Fibroblast of villous mesenchyme (primary cell): ENCODE measurements around the gene STIM2. TPM values are rescaled to one million over a fixed set of nuclear protein-coding genes. Genes with fewer than 3 reads are reported as not detected.
"Not testable (repeated sequence)": the region's sequence is repeated elsewhere in the genome, so short reads cannot be mapped to it uniquely, and the experiment has no call there.

ENCODE experiments used
- DNase-seq: peaks from one replicate; pipeline ENCODE4 v3.0.0-alpha.2; 2010; ENCODE audit warnings: low read depth
- H3K4me3 ChIP-seq: 2 replicates; pipeline ENCODE4 v1.5.1; 2011; ENCODE audit warnings: low read depth, mild to moderate bottlenecking, low read length
- total RNA-seq: library from RNA; depleted of rRNA; stranded (reverse); fragments of >200 nt; gene quantifications from 2 replicates; pipeline ENCODE4 v1.2.3, GENCODE V29; 2012
- TF ChIP-seq, protein P1 (sequence below): IDR thresholded peaks from 2 replicates; pipeline ENCODE4 v1.5.1; 2012; ENCODE audit warnings: low read depth, mild to moderate bottlenecking, low read length; ENCODE audit not compliant: insufficient read depth

STIM2 gene
- total RNA-seq, 1 donor, result 21.6 TPM

DNA sequence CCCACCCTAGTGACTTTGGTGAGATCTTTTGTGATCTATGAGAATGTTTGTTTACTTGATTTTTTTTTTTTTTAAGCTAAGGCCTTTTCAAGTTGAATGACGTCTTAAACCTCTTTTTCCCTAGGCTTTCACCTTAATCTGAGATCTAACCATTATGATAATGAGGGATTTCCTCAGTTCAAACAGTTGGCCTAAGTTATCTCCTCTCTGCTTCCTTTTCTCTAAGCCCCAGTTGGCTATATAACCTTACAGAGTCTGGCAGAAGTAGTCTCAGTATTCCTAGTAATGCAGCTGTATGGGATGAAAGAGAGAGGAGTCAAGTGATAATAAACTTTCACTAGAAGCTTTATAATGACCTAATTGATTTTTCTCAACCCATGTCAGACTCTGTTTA, 99.0 kb downstream of the STIM2 start:
- TF ChIP-seq, protein P1, sequence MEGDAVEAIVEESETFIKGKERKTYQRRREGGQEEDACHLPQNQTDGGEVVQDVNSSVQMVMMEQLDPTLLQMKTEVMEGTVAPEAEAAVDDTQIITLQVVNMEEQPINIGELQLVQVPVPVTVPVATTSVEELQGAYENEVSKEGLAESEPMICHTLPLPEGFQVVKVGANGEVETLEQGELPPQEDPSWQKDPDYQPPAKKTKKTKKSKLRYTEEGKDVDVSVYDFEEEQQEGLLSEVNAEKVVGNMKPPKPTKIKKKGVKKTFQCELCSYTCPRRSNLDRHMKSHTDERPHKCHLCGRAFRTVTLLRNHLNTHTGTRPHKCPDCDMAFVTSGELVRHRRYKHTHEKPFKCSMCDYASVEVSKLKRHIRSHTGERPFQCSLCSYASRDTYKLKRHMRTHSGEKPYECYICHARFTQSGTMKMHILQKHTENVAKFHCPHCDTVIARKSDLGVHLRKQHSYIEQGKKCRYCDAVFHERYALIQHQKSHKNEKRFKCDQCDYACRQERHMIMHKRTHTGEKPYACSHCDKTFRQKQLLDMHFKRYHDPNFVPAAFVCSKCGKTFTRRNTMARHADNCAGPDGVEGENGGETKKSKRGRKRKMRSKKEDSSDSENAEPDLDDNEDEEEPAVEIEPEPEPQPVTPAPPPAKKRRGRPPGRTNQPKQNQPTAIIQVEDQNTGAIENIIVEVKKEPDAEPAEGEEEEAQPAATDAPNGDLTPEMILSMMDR, result no peak
- H3K4me3 ChIP-seq, result no peak overlapping the region
- no peak for DNase-seq

DNA sequence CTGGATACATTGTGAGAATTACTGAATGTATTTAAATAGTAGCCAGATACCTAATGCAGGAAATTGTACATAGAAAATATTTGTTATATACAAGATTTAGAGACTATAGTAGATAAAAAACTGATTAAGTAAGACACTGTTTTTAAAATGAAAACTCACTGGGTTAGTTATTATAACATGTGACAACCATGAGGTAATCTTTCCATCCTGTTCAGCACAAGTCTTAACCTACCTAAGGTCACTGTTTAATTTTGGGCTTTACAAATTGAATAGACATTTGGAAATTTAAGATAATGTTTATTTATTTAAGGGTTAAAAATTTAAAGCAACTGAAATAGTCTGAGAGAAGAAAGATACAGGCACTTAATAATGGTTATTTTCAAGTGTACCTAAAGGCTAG, 102.1 kb downstream of the STIM2 start:
- TF ChIP-seq, protein P1, result no peak
- H3K4me3 ChIP-seq, result no peak overlapping the region
- DNase-seq, result no peak

DNA sequence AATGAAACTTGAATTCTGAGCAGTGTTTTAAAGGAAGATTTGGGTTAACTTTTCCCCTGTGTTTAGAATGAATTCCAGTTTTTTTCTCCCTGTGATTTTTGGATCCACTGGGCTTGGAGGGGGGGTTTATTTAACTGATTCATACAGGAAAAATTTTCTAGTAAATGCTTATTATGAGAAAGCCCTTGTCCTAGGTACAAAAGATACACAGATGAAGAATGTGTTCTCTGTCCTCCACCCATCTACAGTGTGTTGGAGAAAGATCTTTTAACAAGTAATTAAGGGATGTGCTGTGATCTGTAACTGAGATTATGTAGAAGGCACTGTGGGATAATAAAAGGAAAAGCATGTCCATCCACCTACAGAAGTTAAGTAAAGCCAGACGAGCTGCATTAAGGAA, 103.9 kb downstream of the STIM2 start:
- DNase-seq, result no peak
- H3K4me3 ChIP-seq, result no peak overlapping the region
- TF ChIP-seq, protein P1, result no peak

DNA sequence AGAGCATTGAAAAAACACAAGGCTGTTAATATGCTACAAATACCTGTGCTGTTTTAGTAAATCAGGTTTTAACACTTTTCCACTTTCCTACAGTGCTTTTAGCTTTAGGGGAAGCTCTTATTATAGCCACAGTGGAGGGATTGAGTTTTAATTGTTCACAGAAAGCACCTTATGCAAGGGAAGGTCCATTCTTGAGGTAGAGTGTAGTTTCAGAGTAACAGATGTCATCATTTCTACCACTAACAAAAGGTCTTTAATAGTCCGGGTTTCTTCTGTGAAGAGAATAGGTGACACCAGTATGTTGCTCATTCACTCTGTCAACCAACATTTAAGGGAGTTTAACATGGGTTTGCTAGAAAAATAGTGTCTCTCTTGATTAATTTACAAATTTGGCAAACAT, 104.4 kb downstream of the STIM2 start:
- H3K4me3 ChIP-seq, result no peak overlapping the region
- TF ChIP-seq, protein P1, result no peak
- no peak for DNase-seq

DNA sequence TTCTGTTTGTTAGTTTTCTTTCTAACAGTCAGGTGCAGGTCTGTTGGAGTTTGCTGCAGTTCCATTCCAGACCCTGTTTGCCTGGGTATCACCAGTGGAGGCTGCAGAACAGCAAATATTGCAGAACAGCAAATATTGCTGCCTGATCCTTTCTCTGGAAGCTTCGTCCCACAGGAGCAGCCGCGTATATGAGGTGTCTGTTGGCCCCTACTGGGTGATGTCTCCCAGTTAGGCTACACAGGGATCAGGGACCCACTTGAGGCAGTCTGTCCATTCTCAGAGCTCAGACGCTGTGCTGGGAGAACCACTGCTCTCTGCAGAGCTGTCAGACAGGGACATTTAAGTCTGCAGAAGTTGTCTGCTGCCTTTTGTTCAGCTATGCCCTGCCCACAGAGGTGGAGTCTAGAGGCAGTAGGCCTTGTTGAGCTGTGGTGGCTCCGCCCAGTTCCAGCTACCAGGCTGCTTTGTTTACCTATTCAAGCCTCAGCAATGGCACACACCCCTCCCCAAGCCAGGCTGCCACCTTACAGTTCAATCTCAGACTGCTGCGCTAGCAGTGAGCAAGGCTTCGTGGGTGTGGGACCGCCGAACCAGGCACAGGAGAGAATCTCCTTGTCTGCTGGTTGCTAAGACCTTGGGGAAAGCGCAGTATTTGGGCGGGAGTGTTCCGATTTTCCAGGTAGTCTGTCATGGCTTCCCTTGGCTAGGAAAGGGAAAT, 115.0 kb downstream of the STIM2 start:
- H3K4me3 ChIP-seq, DNase-seq: not testable (repeated sequence)

DNA sequence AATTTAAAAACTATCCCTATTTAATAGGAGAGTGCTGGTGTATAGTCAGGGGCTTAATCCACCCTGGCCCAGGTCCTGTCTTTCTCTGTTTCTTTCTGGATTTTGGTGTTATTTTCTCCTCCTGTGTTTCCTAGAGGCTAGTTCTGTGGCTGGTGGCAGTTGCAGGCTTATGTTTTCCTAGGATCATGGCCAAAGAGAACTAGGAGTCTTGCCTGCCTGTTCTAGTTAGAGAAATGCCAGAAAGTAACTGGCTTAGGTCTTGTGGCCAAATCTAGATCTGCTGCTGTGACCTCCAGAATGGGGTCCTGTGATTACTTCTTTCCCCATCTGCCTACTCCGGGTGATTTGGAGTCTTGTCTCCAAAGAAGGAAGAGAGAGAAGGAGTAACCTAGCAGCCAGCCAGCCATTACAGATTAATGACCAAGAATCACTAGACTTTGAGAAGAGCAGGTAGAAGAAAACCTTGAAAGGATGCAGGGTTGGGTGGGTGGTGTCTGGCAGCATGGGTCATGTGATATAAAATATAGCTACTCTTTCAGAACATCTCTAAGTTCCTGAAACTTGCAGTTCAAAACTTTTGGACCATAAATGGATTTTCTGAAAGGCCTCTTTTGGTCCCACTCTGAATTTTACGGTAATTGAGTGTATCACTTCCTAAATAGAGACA, 117.9 kb downstream of the STIM2 start:
- TF ChIP-seq, protein P1, result no peak
- DNase-seq, result no peak
- no peak overlapping the region for H3K4me3 ChIP-seq

DNA sequence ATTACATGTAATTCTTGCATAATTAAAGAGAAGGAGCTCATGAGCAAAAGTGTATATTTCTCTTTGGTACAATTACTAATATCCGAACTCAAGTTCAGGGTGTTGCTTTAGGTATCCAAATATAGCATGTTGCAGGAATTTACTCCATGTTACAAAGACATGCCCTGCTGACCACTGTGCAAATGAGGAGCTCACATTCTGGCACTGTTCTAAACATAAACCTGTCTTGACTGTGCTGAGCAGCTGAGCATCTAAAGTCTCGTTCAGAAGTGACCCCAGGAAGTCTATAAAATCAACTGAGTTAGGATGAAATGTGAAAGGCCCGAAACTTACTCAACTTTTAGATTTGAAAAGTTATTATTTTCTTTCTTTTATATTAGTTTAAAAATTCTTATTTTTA, 124.3 kb downstream of the STIM2 start:
- no peak overlapping the region for H3K4me3 ChIP-seq
- DNase-seq, result no peak
- TF ChIP-seq, protein P1, result no peak
